Bronchial epithelial cell (primary cell): ENCODE data around the gene ATG16L2. TPM values are rescaled to one million over a fixed set of nuclear protein-coding genes. Genes with fewer than 3 reads are reported as not detected.

Experiments
- DNase-seq: peaks from one replicate; pipeline ENCODE4 v3.0.0-alpha.2; 2010; ENCODE audit warnings: low read depth
- FAIRE-seq: peaks from 2 replicates; lab custom pipeline; 2011; peaks lifted over from hg19 to GRCh38; lab: Jason Lieb, UNC
- H3K27me3 ChIP-seq: 2 replicates; pipeline ENCODE4 v1.5.1; 2011; ENCODE audit warnings: low read length; ENCODE audit not compliant: control insufficient read depth, insufficient read depth
- H3K36me3 ChIP-seq: 2 replicates; pipeline ENCODE4 v1.5.1; 2011; ENCODE audit warnings: low read length; ENCODE audit not compliant: control insufficient read depth, insufficient read depth
- H3K4me3 ChIP-seq: 2 replicates; pipeline ENCODE4 v1.5.1; 2011; ENCODE audit warnings: mild to moderate bottlenecking, low read depth, low read length, control low read depth
- total RNA-seq: library from RNA; depleted of rRNA; stranded (reverse); fragments of >200 nt; gene quantifications from 2 replicates; pipeline ENCODE4 v1.2.1, GENCODE V29; 2014
- TF ChIP-seq, protein P1 (sequence below): IDR thresholded peaks from 2 replicates; pipeline ENCODE4 v1.5.1; 2011; ENCODE audit warnings: mild to moderate bottlenecking, moderate library complexity, low read length, control low read depth, inconsistent platforms; ENCODE audit not compliant: insufficient read depth, severe bottlenecking

The ATG16L2 gene, protein sequence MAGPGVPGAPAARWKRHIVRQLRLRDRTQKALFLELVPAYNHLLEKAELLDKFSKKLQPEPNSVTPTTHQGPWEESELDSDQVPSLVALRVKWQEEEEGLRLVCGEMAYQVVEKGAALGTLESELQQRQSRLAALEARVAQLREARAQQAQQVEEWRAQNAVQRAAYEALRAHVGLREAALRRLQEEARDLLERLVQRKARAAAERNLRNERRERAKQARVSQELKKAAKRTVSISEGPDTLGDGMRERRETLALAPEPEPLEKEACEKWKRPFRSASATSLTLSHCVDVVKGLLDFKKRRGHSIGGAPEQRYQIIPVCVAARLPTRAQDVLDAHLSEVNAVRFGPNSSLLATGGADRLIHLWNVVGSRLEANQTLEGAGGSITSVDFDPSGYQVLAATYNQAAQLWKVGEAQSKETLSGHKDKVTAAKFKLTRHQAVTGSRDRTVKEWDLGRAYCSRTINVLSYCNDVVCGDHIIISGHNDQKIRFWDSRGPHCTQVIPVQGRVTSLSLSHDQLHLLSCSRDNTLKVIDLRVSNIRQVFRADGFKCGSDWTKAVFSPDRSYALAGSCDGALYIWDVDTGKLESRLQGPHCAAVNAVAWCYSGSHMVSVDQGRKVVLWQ
- 5.3 and 8.1 TPM in 2 replicates for total RNA-seq

DNA sequence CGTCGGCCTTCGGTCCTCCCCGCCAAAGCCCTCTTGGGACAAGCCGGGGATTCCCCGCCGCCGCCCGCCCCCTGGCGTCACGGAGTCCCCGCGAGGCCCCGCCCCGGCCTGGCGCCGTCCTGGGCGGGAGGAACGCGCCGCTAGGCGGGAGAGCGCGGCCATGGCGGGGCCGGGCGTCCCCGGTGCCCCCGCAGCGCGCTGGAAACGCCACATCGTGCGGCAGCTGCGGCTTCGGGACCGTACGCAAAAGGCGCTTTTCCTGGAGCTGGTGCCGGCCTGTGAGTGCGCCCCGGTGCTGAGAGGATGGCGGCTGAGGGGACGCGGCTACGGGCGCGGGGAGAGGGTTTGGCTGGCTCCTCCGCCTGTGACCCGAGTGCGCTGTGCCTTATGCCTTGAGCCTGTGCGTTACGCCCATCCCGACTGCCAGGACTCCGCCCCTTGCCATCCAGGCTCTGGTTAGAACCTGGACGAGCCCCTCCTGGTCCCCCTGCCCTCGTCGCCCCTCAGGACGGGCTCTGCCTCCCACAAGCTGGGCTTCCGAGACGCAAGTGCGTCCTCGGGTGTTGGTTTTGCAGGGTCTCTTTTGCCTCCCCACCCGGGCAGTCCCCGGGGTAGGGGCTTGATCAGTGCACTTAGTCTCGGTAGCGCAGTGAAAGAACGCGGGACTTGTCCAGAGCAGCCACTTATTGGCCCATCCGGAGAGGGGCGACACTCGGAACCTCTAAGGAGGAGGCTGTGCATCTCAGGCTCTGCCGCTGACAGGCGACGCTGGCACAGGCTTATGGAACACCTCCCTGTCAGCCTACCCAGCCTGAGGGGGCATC is at the start of gene ATG16L2:
Gene ATG16L2 (plus strand): TSS at position 126 of the 824 bp plus-strand sequence. CDS start 35 bp downstream, at position 161.
- Histone ChIP-seq H3K36me3 (peaks cover 3% of the 10 kb centered on the region), H3K27me3 (no peaks in the 10 kb centered on the region), H3K4me3 (peak within 1 kb of the TSS; percentile 81)
- FAIRE-seq (no peak), DNase-seq (peak; percentile 59)
- TF ChIP-seq, protein P1, sequence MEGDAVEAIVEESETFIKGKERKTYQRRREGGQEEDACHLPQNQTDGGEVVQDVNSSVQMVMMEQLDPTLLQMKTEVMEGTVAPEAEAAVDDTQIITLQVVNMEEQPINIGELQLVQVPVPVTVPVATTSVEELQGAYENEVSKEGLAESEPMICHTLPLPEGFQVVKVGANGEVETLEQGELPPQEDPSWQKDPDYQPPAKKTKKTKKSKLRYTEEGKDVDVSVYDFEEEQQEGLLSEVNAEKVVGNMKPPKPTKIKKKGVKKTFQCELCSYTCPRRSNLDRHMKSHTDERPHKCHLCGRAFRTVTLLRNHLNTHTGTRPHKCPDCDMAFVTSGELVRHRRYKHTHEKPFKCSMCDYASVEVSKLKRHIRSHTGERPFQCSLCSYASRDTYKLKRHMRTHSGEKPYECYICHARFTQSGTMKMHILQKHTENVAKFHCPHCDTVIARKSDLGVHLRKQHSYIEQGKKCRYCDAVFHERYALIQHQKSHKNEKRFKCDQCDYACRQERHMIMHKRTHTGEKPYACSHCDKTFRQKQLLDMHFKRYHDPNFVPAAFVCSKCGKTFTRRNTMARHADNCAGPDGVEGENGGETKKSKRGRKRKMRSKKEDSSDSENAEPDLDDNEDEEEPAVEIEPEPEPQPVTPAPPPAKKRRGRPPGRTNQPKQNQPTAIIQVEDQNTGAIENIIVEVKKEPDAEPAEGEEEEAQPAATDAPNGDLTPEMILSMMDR = peak; percentile 28

DNA sequence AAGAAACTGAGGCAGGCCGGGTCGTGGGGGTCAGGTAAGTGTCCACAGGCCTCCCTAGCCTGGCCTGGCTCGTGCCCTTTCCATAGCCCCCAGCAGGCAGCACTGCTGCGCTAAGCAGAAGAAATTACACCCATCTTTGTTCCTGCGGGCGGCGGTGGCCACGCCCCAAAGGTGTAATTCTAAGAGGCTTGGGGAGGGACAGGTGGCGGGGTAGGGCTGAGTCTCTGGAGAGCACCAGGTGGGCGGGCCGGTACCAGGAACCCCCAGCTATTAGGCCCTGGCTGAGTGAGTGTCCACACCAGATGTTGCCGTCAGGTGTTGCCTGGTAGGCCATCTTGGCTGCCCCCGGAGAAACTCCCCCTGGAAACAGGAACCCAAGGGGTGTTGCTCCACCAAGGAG is 49.7 kb upstream of the ATG16L2 start:
- no peak for FAIRE-seq
- DNase-seq = peak; percentile 37

DNA sequence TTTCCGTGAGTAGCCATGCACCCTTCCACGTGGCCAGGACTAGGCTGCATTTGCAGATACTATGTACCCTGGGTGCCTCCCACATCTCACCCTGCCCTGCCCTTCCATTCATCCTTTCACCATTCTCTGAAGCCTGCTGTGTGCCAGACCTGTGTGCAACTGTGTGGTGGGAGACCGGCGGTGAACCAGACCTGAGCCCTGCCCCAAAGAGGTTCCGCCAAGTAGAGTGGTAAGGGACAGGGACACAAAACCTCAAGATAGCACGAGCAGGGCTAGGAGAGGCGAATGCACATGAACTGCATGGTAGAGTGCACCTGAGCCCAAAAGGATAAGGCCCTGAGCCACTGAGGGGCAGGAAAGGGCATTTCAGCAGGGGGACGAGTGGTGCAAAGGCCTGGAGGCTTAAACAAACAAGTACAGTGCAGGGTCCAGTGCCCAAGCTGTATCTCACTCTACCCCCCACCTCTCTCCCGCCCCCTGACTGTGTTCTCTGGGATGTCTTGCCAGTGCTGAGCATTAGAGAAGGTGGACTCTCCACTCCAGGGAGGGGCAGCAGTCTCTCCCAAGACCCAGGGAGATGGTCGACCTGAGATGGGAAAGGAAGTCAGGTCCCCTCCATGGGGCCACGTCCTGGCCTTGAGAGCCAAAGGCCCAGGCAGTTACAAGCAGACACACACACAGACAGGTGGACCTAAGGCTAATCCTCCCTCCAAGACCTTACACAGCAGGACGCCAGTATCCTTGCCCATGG is 47.9 kb upstream of the ATG16L2 start:
- Histone ChIP-seq H3K36me3 (peaks cover 4% of the 10 kb centered on the region), H3K4me3 (no peak overlapping the region), H3K27me3 (no peaks in the 10 kb centered on the region)
- TF ChIP-seq, protein P1 = no peak
- DNase-seq = no peak
- FAIRE-seq = no peak

More for the DNA sequence above, 49.7 kb upstream of the ATG16L2 start:
- peaks cover 2% of the 10 kb centered on the region for H3K36me3 ChIP-seq
- TF ChIP-seq, protein P1 = peak; percentile 39
- no peaks in the 10 kb centered on the region for H3K27me3 ChIP-seq
- H3K4me3 ChIP-seq = no peak overlapping the region

DNA sequence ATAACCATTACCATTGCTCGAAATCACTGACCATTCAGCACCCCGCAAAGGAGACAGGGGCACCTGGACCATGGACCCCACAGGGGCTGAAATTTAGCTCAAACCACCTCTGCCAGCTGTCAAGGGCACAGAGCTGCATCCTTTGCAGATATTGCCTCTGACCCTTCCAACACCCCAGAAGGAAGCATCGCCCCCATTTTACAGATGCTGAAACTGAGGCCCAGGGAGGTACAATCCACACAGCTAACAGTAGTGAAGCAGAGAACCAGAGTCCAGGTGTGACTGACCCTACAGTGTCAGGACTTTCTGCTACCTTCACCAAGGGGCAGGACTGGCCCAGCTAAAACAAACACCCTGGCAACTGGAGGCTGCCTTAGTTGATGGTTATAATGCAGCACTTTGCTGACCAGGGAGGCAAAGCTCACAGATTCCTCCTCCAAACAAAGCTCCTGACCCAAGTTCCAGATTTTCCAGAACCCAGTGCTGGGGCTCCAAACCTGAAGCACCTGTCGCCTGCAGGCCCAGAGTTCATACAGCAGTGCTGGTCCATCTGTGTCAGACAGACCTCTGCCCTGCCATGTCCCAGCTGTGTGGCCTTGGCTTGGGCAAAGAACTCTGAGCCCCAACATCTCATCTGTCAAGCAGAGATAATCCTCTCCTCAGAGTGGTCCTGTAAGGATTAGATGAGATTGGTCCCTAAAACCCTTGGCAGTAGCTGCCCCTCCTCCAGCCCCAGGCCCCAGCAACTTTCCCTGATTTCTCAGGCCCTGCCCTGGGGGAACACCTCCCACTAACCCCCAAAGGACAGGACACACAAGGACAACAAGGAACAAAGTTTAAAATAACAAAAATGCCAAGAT is 46.8 kb upstream of the ATG16L2 start:
- no peak overlapping the region for H3K4me3 ChIP-seq
- peaks cover 4% of the 10 kb centered on the region for H3K36me3 ChIP-seq
- DNase-seq (no peak), FAIRE-seq (no peak)
- H3K27me3 ChIP-seq = no peaks in the 10 kb centered on the region
- TF ChIP-seq, protein P1 = no peak

DNA sequence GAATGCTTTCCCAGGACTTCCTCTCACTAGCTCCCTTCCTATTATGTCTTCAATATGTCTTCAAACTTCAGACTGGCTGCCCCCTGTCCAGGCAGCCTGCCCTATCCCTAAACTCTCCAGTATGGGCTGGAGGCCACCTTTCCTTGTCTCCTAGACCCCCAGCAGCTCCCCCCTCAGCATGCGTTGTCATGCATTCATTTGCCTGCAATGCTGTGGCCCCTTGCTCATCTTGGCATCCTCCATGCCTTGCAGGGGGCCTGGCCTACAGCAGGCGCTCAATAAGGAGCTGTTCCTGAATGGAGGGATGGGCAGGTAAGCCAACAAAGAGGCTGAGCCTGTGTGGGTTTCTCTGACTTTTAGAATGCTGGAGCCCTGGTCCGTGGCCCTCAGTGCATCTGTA is 45.6 kb upstream of the ATG16L2 start:
- FAIRE-seq (no peak), DNase-seq (no peak)
- Histone ChIP-seq H3K36me3 (peaks cover 4% of the 10 kb centered on the region), H3K27me3 (no peaks in the 10 kb centered on the region), H3K4me3 (no peak overlapping the region)
- TF ChIP-seq, protein P1 = no peak
